Ramos (cell line): ENCODE data around the gene EXOSC7.
"Not testable (repeated sequence)": the region's sequence is repeated elsewhere in the genome, so short reads cannot be mapped to it uniquely, and the experiment has no call there.

Source experiments
- in situ Hi-C: fragments of 300-500 bp; cut with MboI; formaldehyde crosslinking; loops from one replicate; pipeline ENCODE4 v1.14.3; 2022; ENCODE audit warnings: low sequenced_read_pairs; ENCODE audit not compliant: unreplicated experiment

EXOSC7 gene

GRCh38 chr3:44976002-44976815, at the start of gene EXOSC7, which contains the start of gene ZDHHC3:
Gene EXOSC7 (plus strand): TSS chr3:44976244. CDS start chr3:44976278, 34 bp downstream.
Gene ZDHHC3 (minus strand): TSS chr3:44976174. CDS start chr3:44959436, 16,738 bp downstream.
- in situ Hi-C loops = no loop called here

- in situ Hi-C loops = no loop called here
These were observed 49.1 kb upstream of the EXOSC7 start for GRCh38 chr3:44926921-44927320.

GRCh38 chr3:44927371-44927770, 48.7 kb upstream of the EXOSC7 start:
- in situ Hi-C loops = no loop called here

- in situ Hi-C loops = no loop called here
These were observed 46.3 kb upstream of the EXOSC7 start for GRCh38 chr3:44929782-44930181.

GRCh38 chr3:44930911-44931310, 45.1 kb upstream of the EXOSC7 start:
- in situ Hi-C loops = no loop called here

GRCh38 chr3:44931791-44932190, 44.3 kb upstream of the EXOSC7 start:
- in situ Hi-C loops = no loop called here

GRCh38 chr3:44932271-44932670, 43.8 kb upstream of the EXOSC7 start:
- in situ Hi-C loops = no loop called here

GRCh38 chr3:44932986-44933944, 42.8 kb upstream of the EXOSC7 start:
- in situ Hi-C loops = no loop called here

- in situ Hi-C loops = no loop called here
These were observed 36.4 kb upstream of the EXOSC7 start for GRCh38 chr3:44939581-44940036.

GRCh38 chr3:44942202-44942921, 33.7 kb upstream of the EXOSC7 start:
- in situ Hi-C loops = no loop called here

- in situ Hi-C loops = no loop called here
These were observed 27.8 kb upstream of the EXOSC7 start for GRCh38 chr3:44948239-44948638.

GRCh38 chr3:44949770-44950169, 26.3 kb upstream of the EXOSC7 start:
- in situ Hi-C loops = not testable (repeated sequence)

- in situ Hi-C loops = no loop called here
These were observed 25.7 kb upstream of the EXOSC7 start for GRCh38 chr3:44950275-44950734.

- in situ Hi-C loops = no loop called here
These were observed 23.4 kb upstream of the EXOSC7 start for GRCh38 chr3:44952689-44953088.

- in situ Hi-C loops = no loop called here
These were observed 21.7 kb upstream of the EXOSC7 start for GRCh38 chr3:44954304-44954703.

- in situ Hi-C loops = no loop called here
These were observed 21.1 kb upstream of the EXOSC7 start for GRCh38 chr3:44954962-44955361.

- in situ Hi-C loops = no loop called here
These were observed 20.1 kb upstream of the EXOSC7 start for GRCh38 chr3:44955917-44956316.

GRCh38 chr3:44957986-44958385, 18.1 kb upstream of the EXOSC7 start:
- in situ Hi-C loops = no loop called here

GRCh38 chr3:44958386-44958785, 17.7 kb upstream of the EXOSC7 start:
- in situ Hi-C loops = no loop called here

- in situ Hi-C loops = no loop called here
These were observed 15.5 kb upstream of the EXOSC7 start for GRCh38 chr3:44960387-44961026.
